Ramos (cell line): Measurements from ENCODE around the gene MEA1.
"Not testable (repeated sequence)": the region's sequence is repeated elsewhere in the genome, so short reads cannot be mapped to it uniquely, and the experiment has no call there.

Experiments
- in situ Hi-C: fragments of 300-500 bp; cut with MboI; formaldehyde crosslinking; loops from one replicate; pipeline ENCODE4 v1.14.3; 2022; ENCODE audit warnings: low sequenced_read_pairs; ENCODE audit not compliant: unreplicated experiment

MEA1 gene

GRCh38 chr6:43013097-43013842 lies 476 bp downstream of the MEA1 start:
- in situ Hi-C loops, result no loop called here

GRCh38 chr6:43012364-43012763 lies 1.4 kb downstream of the MEA1 start:
- in situ Hi-C loops, result no loop called here

- in situ Hi-C loops, result no loop called here
Measured at GRCh38 chr6:43011207-43011606, 2.5 kb downstream of the MEA1 start.

GRCh38 chr6:43009124-43009523 lies 4.6 kb downstream of the MEA1 start:
- in situ Hi-C loops, result no loop called here

GRCh38 chr6:43007126-43007525 lies 6.6 kb downstream of the MEA1 start:
- in situ Hi-C loops, result no loop called here

- in situ Hi-C loops, result no loop called here
Measured at GRCh38 chr6:43006251-43006650, 7.5 kb downstream of the MEA1 start.

- in situ Hi-C loops, result no loop called here
Measured at GRCh38 chr6:43005844-43006243, 7.9 kb downstream of the MEA1 start.

- in situ Hi-C loops, result no loop called here
Measured at GRCh38 chr6:43001843-43002242, 11.9 kb downstream of the MEA1 start.

GRCh38 chr6:42998205-42998604 lies 15.5 kb downstream of the MEA1 start:
- in situ Hi-C loops, result not testable (repeated sequence)

DNA sequence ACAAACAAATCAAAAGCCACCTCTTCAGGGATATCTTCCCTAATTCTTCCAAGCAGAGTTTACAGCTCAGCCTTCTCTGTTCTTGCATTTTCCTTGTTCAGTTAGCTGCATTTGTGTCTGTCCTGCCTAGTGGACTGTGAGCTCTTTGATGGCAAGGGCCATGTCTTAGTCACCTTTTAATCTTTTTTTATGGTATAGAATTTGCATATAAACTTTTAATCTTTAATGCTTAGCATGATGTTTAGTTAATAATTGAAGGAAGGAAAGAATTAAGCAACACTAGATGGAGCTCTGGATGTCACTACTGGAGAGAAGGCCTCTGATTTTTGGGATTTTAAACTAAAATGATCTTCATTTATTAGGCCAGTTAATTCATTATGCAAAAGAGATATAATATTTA lies 17.2 kb downstream of the MEA1 start:
- in situ Hi-C loops, result no loop called here

DNA sequence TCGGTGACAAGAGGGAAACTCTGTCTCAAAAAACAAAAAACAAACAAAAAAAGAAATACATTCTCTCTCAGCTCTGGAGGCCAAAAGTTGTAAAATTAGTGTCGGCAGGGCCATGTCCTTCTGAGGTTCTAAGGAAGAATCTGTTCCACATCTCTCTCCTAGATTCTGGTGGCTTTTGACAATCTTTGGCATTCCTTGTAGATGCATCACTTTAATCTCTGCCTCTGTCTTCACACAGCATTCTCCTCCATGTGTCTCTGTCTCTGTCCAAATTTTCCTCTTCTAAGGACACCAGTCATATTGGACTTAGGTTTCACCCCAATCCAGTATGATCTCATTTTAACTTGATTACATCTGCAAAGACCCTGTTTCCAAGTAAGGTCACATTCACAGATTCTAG lies 20.3 kb downstream of the MEA1 start:
- in situ Hi-C loops, result no loop called here

DNA sequence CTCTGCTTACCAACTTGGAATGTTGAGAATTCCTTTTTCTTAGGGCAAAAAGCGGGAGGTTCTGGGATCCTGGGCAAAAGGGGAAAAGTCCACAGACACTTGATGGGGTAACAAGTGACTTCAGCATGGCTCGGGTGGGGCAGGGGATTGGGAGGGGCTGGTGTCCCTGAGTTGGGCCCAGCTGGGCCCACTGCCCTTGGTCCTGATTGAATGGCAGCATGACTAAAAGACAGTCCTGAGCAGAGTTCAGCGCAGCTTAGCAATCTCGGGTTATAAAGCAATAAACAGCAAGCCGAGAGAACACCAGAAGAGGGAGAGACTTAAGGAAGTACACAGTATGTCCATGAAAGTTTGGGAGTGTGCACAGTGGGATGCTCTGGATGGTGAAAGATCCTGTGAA lies 23.8 kb downstream of the MEA1 start:
- in situ Hi-C loops, result no loop called here

- in situ Hi-C loops, result no loop called here
Measured at GRCh38 chr6:42988486-42989020, 25.2 kb downstream of the MEA1 start.

GRCh38 chr6:42987533-42988451 lies 26.0 kb downstream of the MEA1 start:
- in situ Hi-C loops, result no loop called here

GRCh38 chr6:42984924-42985475 lies 28.7 kb downstream of the MEA1 start:
- in situ Hi-C loops, result no loop called here

GRCh38 chr6:42984001-42984923 lies 29.5 kb downstream of the MEA1 start, which contains the start of gene PPP2R5D:
Gene PPP2R5D (plus strand): TSS chr6:42984570. CDS start chr6:42984678, 108 bp downstream.
- in situ Hi-C loops, result no loop called here

GRCh38 chr6:42981836-42982235 lies 31.9 kb downstream of the MEA1 start:
- in situ Hi-C loops, result no loop called here

DNA sequence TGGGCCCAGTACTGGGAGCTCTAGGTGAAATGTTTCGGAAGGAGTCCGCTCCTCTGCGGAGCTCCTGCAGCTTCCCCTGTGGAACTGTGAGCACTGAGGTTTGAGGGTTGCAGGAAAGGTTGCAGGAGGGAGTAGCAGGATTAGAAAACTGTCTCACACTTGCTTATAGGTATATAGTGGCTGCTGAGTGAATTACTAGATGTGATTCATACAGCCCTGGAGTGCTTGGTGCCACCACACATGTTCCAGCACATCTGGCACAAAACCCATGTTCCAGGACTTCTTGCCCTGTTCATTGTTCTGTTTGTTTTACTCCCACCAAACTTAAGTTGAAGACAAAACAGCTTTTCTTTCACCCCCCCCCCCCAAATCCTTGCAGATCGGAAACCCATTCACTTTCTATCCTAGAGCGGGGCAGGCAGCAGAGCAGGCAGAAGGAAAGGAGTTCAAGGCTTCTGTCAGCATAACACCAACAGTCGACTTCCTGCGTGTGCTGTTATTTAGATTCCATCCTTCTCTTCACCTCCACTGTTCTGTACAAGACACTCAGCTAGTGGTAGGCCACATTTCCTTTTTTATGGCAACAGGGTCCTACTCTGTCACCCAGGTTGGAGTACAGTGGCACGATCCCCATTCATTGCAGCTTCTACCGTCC lies 34.1 kb downstream of the MEA1 start:
- in situ Hi-C loops, result no loop called here

- in situ Hi-C loops, result no loop called here
Measured at GRCh38 chr6:42978839-42979522, 34.8 kb downstream of the MEA1 start, which contains the start of gene PEX6. Gene PEX6 (minus strand): TSS chr6:42979181. CDS start chr6:42979150, 31 bp downstream.
